Neuronal stem cell (in vitro differentiated cells): ENCODE results near the gene FAM161A.

Experiments
- DNase-seq: peaks from one replicate; pipeline ENCODE4 v3.0.0-alpha.2; 2013; ENCODE audit warnings: low spot score
- H2AFZ ChIP-seq: one replicate; pipeline ENCODE4 v1.6.1; 2013; ENCODE audit warnings: mild to moderate bottlenecking, low read length, inconsistent platforms
- H2AK5ac ChIP-seq: 2 replicates; pipeline ENCODE4 v1.6.1; 2013; ENCODE audit warnings: low read depth, mild to moderate bottlenecking, inconsistent platforms, low read length, moderate library complexity, mixed read lengths
- H2BK120ac ChIP-seq: 2 replicates; pipeline ENCODE4 v1.6.1; 2013; ENCODE audit warnings: low read depth, mild to moderate bottlenecking, inconsistent platforms, low read length, moderate library complexity, mixed read lengths
- H2BK12ac ChIP-seq: one replicate; pipeline ENCODE4 v1.6.1; 2013; ENCODE audit warnings: low read length, inconsistent platforms
- H2BK15ac ChIP-seq: 2 replicates; pipeline ENCODE4 v1.6.1; 2013; ENCODE audit warnings: mild to moderate bottlenecking, low read length, inconsistent platforms, mixed read lengths
- H2BK5ac ChIP-seq: one replicate; pipeline ENCODE4 v1.6.1; 2013; ENCODE audit warnings: inconsistent platforms, mild to moderate bottlenecking, low read length, moderate library complexity
- H3K14ac ChIP-seq: one replicate; pipeline ENCODE4 v1.6.1; 2013; ENCODE audit warnings: low read length, inconsistent platforms
- H3K18ac ChIP-seq: 2 replicates; pipeline ENCODE4 v1.6.1; 2013; ENCODE audit warnings: low read length, inconsistent platforms
- H3K23ac ChIP-seq: 2 replicates; pipeline ENCODE4 v1.6.1; 2013; ENCODE audit warnings: low read depth, mild to moderate bottlenecking, mixed read lengths, low read length, inconsistent platforms; ENCODE audit not compliant: poor library complexity
- H3K27ac ChIP-seq: replicated peaks from 3 replicates; pipeline ENCODE4 v1.5.1; 2013; ENCODE audit warnings: low read length, inconsistent platforms
- H3K27me3 ChIP-seq, 3 experiments: 2 replicates each; pipeline ENCODE4 v1.6.1; 2013; ENCODE audit warnings: low read length in 3 of 3, mild to moderate bottlenecking in 2 of 3, inconsistent platforms in 1 of 3, low read depth in 1 of 3, mixed read lengths in 1 of 3, moderate library complexity in 1 of 3; ENCODE audit not compliant: control insufficient read depth in 3 of 3, insufficient read depth in 3 of 3
- H3K36me3 ChIP-seq, 2 donors: replicated peaks in 1 of 2; 2 replicates each; pipeline ENCODE4 v1.6.1; 2013; ENCODE audit warnings: low read length in 2 of 2; ENCODE audit not compliant: control insufficient read depth in 2 of 2, insufficient read depth in 2 of 2
- H3K4ac ChIP-seq: 2 replicates; pipeline ENCODE4 v1.6.1; 2013; ENCODE audit warnings: inconsistent platforms, mild to moderate bottlenecking, low read length, moderate library complexity
- H3K4me1 ChIP-seq, 2 donors: 1 replicate in 1 of 2; 2 replicates in 1 of 2; pipeline ENCODE4 v1.6.1; 2013; ENCODE audit warnings: low read length in 2 of 2, low read depth in 1 of 2; ENCODE audit not compliant: control insufficient read depth in 2 of 2, insufficient read depth in 1 of 2
- H3K4me2 ChIP-seq: one replicate; pipeline ENCODE4 v1.6.1; 2013; ENCODE audit warnings: mild to moderate bottlenecking, low read length, inconsistent platforms; ENCODE audit not compliant: insufficient read depth, poor library complexity, severe bottlenecking
- H3K4me3 ChIP-seq, 2 donors: 2 replicates each; pipeline ENCODE4 v1.5.1; 2013; ENCODE audit warnings: low read length in 2 of 2, mild to moderate bottlenecking in 2 of 2, inconsistent platforms in 1 of 2, moderate library complexity in 1 of 2
- H3K79me1 ChIP-seq: one replicate; pipeline ENCODE4 v1.6.1; 2013; ENCODE audit warnings: low read depth, mild to moderate bottlenecking, inconsistent platforms, low read length, moderate library complexity
- H3K9ac ChIP-seq: one replicate; pipeline ENCODE4 v1.6.1; 2013; ENCODE audit warnings: mild to moderate bottlenecking, low read depth, low read length, inconsistent platforms; ENCODE audit not compliant: poor library complexity
- H3K9me3 ChIP-seq, 2 donors: replicated peaks in 1 of 2; 2 replicates each; pipeline versions ENCODE3 to v1.6.1; 2013; ENCODE audit warnings: low read length in 2 of 2, mild to moderate bottlenecking in 2 of 2, inconsistent platforms in 1 of 2, low read depth in 1 of 2, mixed read lengths in 1 of 2, moderate library complexity in 1 of 2; ENCODE audit not compliant: control insufficient read depth in 2 of 2, insufficient read depth in 1 of 2
- H4K8ac ChIP-seq: one replicate; pipeline ENCODE4 v1.6.1; 2013; ENCODE audit warnings: low read depth, mild to moderate bottlenecking, inconsistent platforms, low read length, moderate library complexity
- H4K91ac ChIP-seq: one replicate; pipeline ENCODE4 v1.6.1; 2013; ENCODE audit warnings: low read length, low read depth, mild to moderate bottlenecking, inconsistent platforms; ENCODE audit not compliant: poor library complexity
- WGBS, 2 donors: extraction: QIAGEN DNeasy Blood & Tissue Kit; methylation state at CpG; one replicate each; pipeline ENCODE4 v1.1.7; 2013; ENCODE audit warnings: missing lambda C conversion rate in 2 of 2, mixed read lengths in 1 of 2; ENCODE audit not compliant: insufficient read length in 2 of 2, insufficient replicate concordance in 1 of 2; ENCODE audit errors: extremely low coverage in 2 of 2; 5-methylcytosine and 5-hydroxymethylcytosine counted together

Gene FAM161A

DNA sequence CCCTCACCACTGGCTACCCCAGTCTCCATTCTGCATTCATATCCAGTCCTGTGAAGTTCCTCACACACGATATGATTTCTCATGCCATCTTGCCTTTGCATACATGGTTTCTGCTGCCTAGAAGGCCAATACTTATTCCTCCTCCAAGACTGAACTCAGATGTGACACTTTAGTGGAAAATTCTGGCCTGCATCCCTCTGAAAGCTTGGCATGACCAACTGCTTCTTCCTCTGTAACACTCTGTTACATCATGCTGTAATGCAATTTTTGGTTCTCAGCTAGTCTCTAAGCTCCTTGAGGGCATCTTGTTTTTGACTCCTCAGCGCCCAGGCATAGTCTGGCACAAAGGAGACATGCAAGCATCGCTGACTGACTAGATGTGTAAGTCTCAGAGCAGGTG lies 12.6 kb downstream of the FAM161A start:
- Histone ChIP-seq H4K8ac (no peak overlapping the region), H3K4me3 (no peak overlapping the region), H2BK5ac (no peak overlapping the region), H3K14ac (no peak overlapping the region), H3K36me3 (peaks cover 2 to 76% of the 10 kb centered on the region in 2 donors), H3K4ac (no peak overlapping the region), H3K23ac (no peak overlapping the region), H2BK120ac (no peak overlapping the region), H3K27ac (no peak overlapping the region), H2BK15ac (no peak overlapping the region), H3K18ac (no peak overlapping the region), H3K79me1 (no peaks in the 10 kb centered on the region), H4K91ac (no peak overlapping the region), H3K27me3 (no peaks in the 10 kb centered on the region), H2AK5ac (no peak overlapping the region), H3K9ac (no peak overlapping the region), H2AFZ (no peak overlapping the region), H3K4me1 (no peaks in the 10 kb centered on the region), H2BK12ac (no peak overlapping the region), H3K9me3 (no peaks in the 10 kb centered on the region), H3K4me2 (no peak overlapping the region)
- no peak for DNase-seq
- no CpG with 5 or more reads among the region's 3 CpGs for WGBS, 2 donors

DNA sequence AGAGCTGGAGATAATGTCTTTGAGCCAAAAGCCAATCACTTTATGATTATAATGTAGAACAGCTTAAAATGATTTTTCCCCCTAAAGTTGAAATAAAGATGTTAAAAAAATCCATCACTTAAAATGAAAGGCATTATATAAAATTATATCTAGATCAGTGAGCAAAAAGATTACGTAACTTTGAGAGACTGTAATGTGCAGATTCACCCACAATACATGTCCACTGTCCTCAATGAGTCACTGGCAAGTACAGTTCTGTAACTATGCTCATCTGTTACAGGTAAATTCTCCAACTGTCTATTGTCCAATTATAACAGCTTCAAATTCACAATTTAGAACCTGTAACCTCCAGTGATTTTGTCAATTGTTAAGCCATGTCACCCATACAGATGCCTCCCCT lies 19.0 kb downstream of the FAM161A start:
- no peak overlapping the region for H3K14ac ChIP-seq
- H2BK12ac ChIP-seq = no peak overlapping the region
- H3K18ac ChIP-seq = no peak overlapping the region
- H3K9me3 ChIP-seq = no peaks in the 10 kb centered on the region
- H3K79me1 ChIP-seq = no peaks in the 10 kb centered on the region
- H3K4me3 ChIP-seq = no peak overlapping the region
- H2BK15ac ChIP-seq = no peak overlapping the region
- H2BK120ac ChIP-seq = no peak overlapping the region
- peaks cover 0 to 2% of the 10 kb centered on the region in 2 donors for H3K4me1 ChIP-seq
- H4K8ac ChIP-seq = no peak overlapping the region
- no peak for DNase-seq
- no peak overlapping the region for H2AFZ ChIP-seq
- no peak overlapping the region for H3K23ac ChIP-seq
- no peak overlapping the region for H2BK5ac ChIP-seq
- H3K9ac ChIP-seq = no peak overlapping the region
- H3K4ac ChIP-seq = no peak overlapping the region
- H3K36me3 ChIP-seq = peaks cover 2 to 74% of the 10 kb centered on the region in 2 donors
- no CpG with 5 or more reads among the region's 1 CpG for WGBS, 2 donors
- no peak overlapping the region for H3K4me2 ChIP-seq
- no peaks in the 10 kb centered on the region for H3K27me3 ChIP-seq
- H3K27ac ChIP-seq = no peak overlapping the region
- H2AK5ac ChIP-seq = no peak overlapping the region
- H4K91ac ChIP-seq = no peak overlapping the region

DNA sequence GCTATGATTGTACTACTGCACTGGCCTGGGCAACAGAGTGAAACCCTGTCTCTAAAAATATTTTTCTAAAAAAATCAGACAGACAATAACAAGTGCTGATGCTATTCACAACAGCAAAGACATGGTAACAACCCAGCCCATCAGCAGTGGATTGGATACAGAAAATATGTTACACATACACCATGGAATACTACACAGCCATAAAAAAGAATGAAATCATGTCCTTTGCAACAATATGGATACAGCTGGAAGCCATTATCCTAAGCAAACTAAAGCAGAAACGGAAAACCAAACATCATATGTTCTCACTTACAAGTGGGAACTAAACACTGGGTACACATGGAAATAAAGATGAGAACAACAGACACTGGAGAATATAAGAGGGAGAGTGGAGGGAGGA lies 19.9 kb downstream of the FAM161A start:
- Histone ChIP-seq H2BK120ac (no peak overlapping the region), H3K14ac (no peak overlapping the region), H3K23ac (no peak overlapping the region), H3K27me3 (no peaks in the 10 kb centered on the region), H2BK12ac (no peak overlapping the region), H2BK15ac (no peak overlapping the region), H3K4me3 (no peak overlapping the region), H4K8ac (no peak overlapping the region), H3K4me2 (no peak overlapping the region), H3K36me3 (peaks cover 0 to 66% of the 10 kb centered on the region in 2 donors), H3K9ac (no peak overlapping the region), H3K79me1 (no peaks in the 10 kb centered on the region), H2BK5ac (no peak overlapping the region), H3K27ac (no peak overlapping the region), H3K4me1 (peaks cover 0 to 2% of the 10 kb centered on the region in 2 donors), H4K91ac (no peak overlapping the region), H3K18ac (no peak overlapping the region), H3K4ac (no peak overlapping the region), H3K9me3 (no peaks in the 10 kb centered on the region), H2AFZ (no peak overlapping the region), H2AK5ac (no peak overlapping the region)
- no peak for DNase-seq
- no CpG with 5 or more reads among the region's 1 CpG for WGBS, 2 donors

DNA sequence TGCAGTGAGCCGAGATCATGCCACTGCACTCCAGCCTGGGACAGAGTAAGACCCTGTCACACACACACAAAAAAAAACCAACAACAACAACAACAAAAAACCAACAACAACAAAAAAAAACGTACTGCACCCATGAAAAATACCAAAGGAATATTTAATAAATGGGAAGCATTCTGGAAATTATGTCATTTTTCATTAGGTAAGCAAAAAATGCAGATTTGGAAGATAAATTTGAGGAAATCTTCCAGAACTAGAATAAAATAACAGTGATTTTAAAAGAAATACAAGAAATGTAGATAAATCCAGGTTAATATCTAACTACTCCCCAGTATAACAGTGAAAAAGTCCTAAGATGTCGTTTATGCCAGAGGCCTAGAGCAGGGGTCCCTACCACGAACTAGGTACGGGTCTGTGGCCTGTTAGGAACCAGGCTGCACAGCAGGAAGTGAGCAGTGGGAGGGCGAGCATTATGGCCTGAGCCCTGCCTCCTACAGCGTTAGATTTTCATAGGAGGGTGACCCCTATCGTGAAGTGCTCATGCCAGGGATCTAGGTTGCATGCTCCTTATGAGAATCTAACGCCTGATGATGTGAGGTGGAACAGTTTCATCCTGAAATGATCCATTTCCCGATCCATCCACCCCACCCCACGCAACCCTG lies 21.5 kb downstream of the FAM161A start:
- no peak overlapping the region for H2BK5ac ChIP-seq
- H3K79me1 ChIP-seq = no peaks in the 10 kb centered on the region
- DNase-seq = no peak
- H2AK5ac ChIP-seq = no peak overlapping the region
- no peak overlapping the region for H2BK120ac ChIP-seq
- no peak overlapping the region for H3K18ac ChIP-seq
- H2BK12ac ChIP-seq = no peak overlapping the region
- no peak overlapping the region for H3K27ac ChIP-seq
- no peaks in the 10 kb centered on the region for H3K9me3 ChIP-seq
- H3K4me1 ChIP-seq = peaks cover 0 to 2% of the 10 kb centered on the region in 2 donors
- H3K4me2 ChIP-seq = no peak overlapping the region
- H3K23ac ChIP-seq = no peak overlapping the region
- no peak overlapping the region for H3K4ac ChIP-seq
- WGBS, 2 donors = 100% methylated on average over 1 of the region's 11 CpGs; no CpG with 5 or more reads in 1 of the 2 donors
- H4K91ac ChIP-seq = no peak overlapping the region
- H2BK15ac ChIP-seq = no peak overlapping the region
- H3K4me3 ChIP-seq = no peak overlapping the region
- no peak overlapping the region for H2AFZ ChIP-seq
- H4K8ac ChIP-seq = no peak overlapping the region
- no peak overlapping the region for H3K9ac ChIP-seq
- H3K14ac ChIP-seq = no peak overlapping the region
- H3K27me3 ChIP-seq = no peaks in the 10 kb centered on the region
- peaks cover 0 to 57% of the 10 kb centered on the region in 2 donors for H3K36me3 ChIP-seq
